ENCODE data around the gene FYB1.
A peak's percentile ranks its signal among the peaks of the same experiment; 100 is the strongest.

FYB1 gene

GRCh38 chr5:39206630-39207321, 12.6 kb downstream of the FYB1 start:
- DNase-seq (ENCODE audit: low read depth) = no peak

DNA sequence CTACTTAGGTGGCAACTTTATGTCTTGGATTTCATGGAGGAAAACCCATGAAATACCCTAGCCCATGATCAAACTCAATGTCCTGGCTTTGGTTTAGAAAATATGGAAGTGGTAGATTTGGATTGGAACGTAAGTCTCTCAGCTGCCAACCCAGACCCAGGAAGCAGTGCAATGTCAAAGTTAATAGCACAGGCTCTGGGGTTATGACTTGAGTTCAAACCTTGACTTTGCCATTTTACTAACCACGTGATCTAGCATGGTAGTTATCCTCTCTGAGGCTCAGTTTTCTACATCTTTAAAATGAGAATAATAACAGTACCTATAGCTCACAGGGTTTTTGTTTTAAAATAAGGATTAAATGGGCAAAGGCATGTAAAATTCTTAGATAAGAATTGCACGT, 13.8 kb downstream of the FYB1 start:
- DNase-seq (ENCODE audit: low read depth) = no peak

DNA sequence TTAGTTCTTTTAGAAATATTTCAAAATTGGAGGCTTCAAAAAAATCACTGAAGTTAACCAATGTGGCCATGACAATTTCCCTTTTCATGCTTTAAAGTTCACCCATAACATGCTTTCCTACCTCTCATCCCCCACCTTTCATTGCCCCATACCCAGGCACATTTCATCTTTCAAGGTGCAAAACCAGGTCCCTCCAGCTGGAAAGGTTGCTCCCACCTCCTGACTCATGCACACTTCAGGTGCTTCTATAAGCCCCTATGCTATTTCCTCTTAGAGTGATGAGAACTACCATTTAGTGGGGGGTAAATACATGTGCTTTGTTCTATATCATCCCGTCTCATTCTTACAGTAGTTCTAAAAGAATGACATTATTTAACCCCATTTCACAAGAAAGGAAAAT, 15.4 kb downstream of the FYB1 start:
- no peak for DNase-seq (ENCODE audit: low read depth)

DNA sequence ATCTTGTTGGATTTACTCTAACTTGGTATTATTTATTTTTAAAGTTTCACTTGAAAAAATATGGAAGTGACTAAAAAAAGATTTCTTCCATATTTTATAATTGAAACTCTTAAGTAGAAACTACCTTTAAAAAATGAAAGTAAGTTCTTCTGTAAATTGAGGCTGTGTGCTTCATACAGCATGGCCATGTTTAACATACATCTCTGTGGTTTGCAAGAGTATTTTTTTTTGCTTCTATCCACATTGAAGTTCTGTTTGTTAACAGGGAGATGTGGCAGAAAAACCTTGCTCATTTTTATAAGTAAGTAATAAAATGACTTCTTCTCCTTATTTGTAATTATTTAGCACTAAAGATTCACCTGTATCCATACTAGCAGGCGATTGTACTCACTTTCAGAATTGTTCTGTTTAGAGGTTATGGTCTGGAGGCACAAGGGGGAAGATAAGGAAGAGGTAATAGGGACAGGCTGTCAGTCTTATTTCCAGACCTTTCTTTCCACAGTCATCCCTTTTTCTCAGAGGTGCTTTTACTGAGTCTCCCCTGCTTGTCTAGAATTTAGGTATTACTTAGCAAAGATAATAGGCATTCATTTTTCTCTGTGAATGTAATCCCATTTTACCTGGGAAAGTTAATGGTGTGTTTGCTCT, 16.0 kb downstream of the FYB1 start:
- no peak for DNase-seq (ENCODE audit: low read depth)

GRCh38 chr5:39202597-39203274, 16.6 kb downstream of the FYB1 start:
- no peak for DNase-seq (ENCODE audit: low read depth)

- no peak for DNase-seq (ENCODE audit: low read depth)
These were observed 17.4 kb downstream of the FYB1 start for GRCh38 chr5:39201781-39202596.

GRCh38 chr5:39201160-39201780, 18.1 kb downstream of the FYB1 start:
- no peak for DNase-seq (ENCODE audit: low read depth)

GRCh38 chr5:39200081-39200480, 19.3 kb downstream of the FYB1 start:
- DNase-seq (ENCODE audit: low read depth) = no peak

- no peak for DNase-seq (ENCODE audit: low read depth)
These were observed 20.0 kb downstream of the FYB1 start for GRCh38 chr5:39199335-39199734.

DNA sequence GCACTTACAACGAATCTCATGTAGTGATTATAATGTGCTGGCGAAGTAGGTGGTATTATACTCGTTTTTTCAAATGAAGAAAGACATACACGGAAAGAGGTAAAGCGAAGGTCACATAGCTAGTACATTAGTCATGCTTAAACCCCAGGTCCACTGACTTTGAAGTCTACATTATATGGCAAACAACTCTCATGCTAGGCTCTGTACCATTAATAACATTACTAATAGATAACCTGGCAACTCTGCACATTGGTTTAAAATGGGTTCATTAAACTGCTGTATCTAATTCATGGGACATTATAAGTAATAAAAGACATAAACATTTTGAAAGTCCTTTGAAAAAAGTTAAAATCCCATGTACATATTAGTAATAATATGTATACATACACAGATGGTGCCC, 21.2 kb downstream of the FYB1 start:
- DNase-seq (ENCODE audit: low read depth) = no peak

GRCh38 chr5:39197556-39197955, 21.8 kb downstream of the FYB1 start:
- DNase-seq (ENCODE audit: low read depth) = no peak

- no peak for DNase-seq (ENCODE audit: low read depth)
These were observed 24.1 kb downstream of the FYB1 start for GRCh38 chr5:39195198-39195826.

DNA sequence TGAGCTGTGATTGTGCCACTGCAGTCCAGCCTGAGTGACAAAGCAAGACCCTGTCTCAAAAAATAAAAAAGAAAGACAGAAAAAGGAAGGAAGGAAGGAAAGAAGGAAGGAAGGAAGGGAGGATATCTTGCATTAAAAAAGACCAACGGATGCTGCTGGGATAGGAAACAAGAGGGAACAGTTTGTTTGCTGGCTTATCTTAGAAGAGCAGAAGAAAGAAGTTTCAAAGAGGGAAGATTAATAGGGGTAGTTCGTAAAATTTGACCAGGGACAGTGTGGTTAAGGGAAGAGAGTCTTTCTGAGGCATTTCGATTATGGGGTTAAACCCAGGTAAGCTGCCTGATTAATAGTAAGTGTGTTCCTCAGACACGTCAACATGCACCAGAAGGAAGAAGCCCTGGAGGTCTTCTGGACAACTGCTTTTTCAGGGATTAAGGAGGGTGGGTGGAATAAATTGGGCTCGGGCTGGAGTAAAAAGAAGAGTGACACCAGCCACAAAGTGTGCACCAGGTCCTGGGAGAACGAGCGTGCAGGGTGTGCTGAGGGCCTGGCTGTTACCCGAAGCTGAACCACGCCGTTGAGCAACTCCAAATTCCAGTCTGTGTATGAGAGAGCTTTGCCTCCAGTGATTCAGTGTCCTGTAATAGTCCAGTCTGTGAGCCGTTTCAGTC, 24.8 kb downstream of the FYB1 start:
- DNase-seq (ENCODE audit: low read depth) = peak; percentile 49

GRCh38 chr5:39193553-39194465, 25.6 kb downstream of the FYB1 start:
- no peak for DNase-seq (ENCODE audit: low read depth)

GRCh38 chr5:39192450-39193160, 26.8 kb downstream of the FYB1 start:
- DNase-seq (ENCODE audit: low read depth) = no peak

DNA sequence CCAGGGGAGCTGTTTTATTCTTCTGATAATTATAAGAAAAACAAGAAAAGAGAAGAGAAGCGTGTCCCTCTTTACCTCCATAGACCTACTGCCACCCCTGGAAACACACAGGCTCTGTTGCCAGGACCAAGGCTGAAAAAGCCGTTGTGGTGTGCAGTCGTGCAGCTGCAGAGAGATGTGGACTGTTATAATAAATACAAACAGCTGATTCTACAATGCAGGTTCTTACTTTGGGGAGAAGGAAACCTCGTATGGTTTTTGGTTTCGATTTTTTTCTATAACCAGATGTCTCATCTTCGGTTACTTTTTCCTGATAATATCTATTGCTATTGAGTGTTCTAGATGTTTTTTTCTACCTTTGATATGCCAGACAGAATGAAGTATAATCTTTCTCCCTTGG, 28.1 kb downstream of the FYB1 start:
- no peak for DNase-seq (ENCODE audit: low read depth)

DNA sequence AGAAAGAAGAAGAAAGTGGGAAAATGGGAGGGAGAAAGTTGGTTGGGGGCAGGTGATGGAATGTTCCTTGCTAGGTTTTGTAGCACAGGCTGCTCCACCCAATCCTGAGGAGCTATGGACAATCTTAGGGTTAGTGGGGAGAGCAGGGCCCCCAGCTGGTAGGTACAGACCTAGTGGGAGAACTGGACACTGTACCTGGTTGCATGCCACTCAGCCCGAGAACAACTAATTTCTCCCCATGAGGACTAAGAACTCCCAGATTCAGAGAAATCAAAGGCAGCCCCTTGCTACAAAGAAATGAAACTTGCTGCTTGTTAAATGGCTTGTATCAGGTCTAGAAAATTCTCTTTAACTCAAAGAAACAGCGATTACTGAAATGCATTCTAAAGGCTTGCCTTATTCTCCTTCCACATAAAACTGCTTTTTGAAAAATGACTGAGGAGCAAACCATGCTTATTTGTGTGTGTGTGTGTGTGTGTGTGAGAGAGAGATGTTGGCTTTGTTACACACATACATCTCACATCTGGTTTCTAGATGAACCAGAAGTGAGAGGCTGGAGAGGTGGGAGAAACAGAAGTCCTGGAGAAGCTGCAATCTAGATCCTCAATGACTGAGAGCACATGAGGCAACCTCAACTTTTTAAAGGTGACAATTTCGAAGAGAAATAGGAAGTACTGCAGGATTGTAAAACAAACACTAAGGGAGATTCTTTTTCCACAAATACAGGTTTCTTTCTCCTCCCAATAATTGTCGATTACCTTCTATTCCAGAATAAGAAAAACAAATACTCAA, 28.9 kb downstream of the FYB1 start:
- DNase-seq (ENCODE audit: low read depth) = no peak

DNA sequence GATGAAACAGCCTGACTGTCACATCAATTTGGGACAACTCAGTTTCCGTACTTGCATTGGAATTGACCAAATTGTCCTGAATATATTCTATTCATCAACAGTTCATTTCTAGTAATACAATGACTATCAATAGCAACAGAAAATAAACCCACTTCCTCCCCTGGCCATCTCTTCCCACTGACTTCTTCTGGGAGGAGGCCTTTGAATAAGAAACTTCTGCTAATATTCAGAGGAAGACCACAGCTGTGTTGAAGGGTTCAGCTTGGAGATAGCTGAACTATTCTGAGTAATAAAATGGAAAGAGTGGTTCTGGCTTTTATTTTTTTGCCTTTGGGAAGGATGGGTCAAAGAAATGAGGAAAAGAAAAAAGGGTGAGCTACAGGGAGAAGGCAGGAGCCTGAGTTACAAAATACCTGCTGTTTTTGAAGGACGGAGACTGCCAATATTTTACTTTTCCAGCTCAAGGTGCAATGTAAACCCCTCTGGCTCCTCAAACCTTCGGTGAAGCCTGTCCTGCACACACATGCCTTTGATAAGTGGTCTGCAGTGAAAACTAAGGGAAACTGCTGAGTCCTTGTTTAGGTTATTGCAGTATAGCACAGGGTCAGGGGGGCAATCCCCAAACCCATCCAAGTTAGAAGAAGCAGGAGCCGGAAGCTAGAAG, 29.9 kb downstream of the FYB1 start:
- no peak for DNase-seq (ENCODE audit: low read depth)
